Uterus (tissue), 2 donors: ENCODE measurements around the gene CCDC201.
"Not testable (repeated sequence)": the region's sequence is repeated elsewhere in the genome, so short reads cannot be mapped to it uniquely, and the experiment has no call there.

Experiments used
- POLR2A ChIP-seq, 2 donors: fragments of 450-650 bp; IDR thresholded peaks; one replicate each; pipeline ENCODE4 v1.6.1; 2016; ENCODE audit warnings: antibody characterized with exemption in 2 of 2, mild to moderate bottlenecking in 1 of 2, moderate library complexity in 1 of 2
- TF ChIP-seq, protein P1 (sequence below), 4 experiments: fragments of 200-600 bp in 2 of 4; fragments of 450-650 bp in 2 of 4; sonication (generic) in 2 of 4; IDR thresholded peaks; one replicate each; pipeline ENCODE4 v1.5.1; 2016 to 2019; ENCODE audit warnings: antibody characterized with exemption in 4 of 4, mild to moderate bottlenecking in 2 of 4, moderate library complexity in 1 of 4

- TF ChIP-seq, protein P1, sequence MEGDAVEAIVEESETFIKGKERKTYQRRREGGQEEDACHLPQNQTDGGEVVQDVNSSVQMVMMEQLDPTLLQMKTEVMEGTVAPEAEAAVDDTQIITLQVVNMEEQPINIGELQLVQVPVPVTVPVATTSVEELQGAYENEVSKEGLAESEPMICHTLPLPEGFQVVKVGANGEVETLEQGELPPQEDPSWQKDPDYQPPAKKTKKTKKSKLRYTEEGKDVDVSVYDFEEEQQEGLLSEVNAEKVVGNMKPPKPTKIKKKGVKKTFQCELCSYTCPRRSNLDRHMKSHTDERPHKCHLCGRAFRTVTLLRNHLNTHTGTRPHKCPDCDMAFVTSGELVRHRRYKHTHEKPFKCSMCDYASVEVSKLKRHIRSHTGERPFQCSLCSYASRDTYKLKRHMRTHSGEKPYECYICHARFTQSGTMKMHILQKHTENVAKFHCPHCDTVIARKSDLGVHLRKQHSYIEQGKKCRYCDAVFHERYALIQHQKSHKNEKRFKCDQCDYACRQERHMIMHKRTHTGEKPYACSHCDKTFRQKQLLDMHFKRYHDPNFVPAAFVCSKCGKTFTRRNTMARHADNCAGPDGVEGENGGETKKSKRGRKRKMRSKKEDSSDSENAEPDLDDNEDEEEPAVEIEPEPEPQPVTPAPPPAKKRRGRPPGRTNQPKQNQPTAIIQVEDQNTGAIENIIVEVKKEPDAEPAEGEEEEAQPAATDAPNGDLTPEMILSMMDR (IDR thresholded peaks at IDR 0.05), result not testable (repeated sequence)
- TF ChIP-seq POLR2A (IDR thresholded peaks at IDR 0.05), result not testable (repeated sequence)
Measured at GRCh38 chr7:45826550-45826949, 46.3 kb downstream of the CCDC201 start.
